Measurements from ENCODE around the gene DPH6. TPM values are rescaled to one million over a fixed set of nuclear protein-coding genes. Genes with fewer than 3 reads are reported as not detected.
"Not testable (repeated sequence)": the region's sequence is repeated elsewhere in the genome, so short reads cannot be mapped to it uniquely, and the experiment has no call there.

The DPH6 gene
- total and polyA plus RNA-seq, 2 experiments from 2014 or later: 7.8 to 9.8 TPM

- Histone ChIP-seq H3K4me3 (no peak overlapping the region), H3K36me3 (no peaks in the 10 kb centered on the region), H3K27ac (no peak overlapping the region), H3K27me3 (no peaks in the 10 kb centered on the region), H3K4me1 (ENCODE audit: low read depth) (no peaks in the 10 kb centered on the region), H3K9me3 (ENCODE audit: low read depth) (no peaks in the 10 kb centered on the region)
- no peak for DNase-seq (ENCODE audit: low read depth in 1 of 2, low spot score in 1 of 2)
- no peak for TF ChIP-seq CTCF (IDR thresholded peaks at IDR 0.05; ENCODE audit: low read depth, low read length)
Observed at GRCh38 chr15:35330048-35330695, 215.8 kb downstream of the DPH6 start.

- Histone ChIP-seq H3K4me3 (no peak overlapping the region), H3K27me3 (no peaks in the 10 kb centered on the region), H3K27ac (no peak overlapping the region), H3K4me1 (ENCODE audit: low read depth) (no peaks in the 10 kb centered on the region), H3K36me3 (no peaks in the 10 kb centered on the region), H3K9me3 (ENCODE audit: low read depth) (no peaks in the 10 kb centered on the region)
- TF ChIP-seq CTCF (IDR thresholded peaks at IDR 0.05; ENCODE audit: low read depth, low read length): no peak
- no peak for DNase-seq (ENCODE audit: low read depth in 1 of 2, low spot score in 1 of 2)
Observed at GRCh38 chr15:35329521-35329961, 216.4 kb downstream of the DPH6 start.

GRCh38 chr15:35328836-35329235 lies 217.1 kb downstream of the DPH6 start:
- not testable (repeated sequence) for H3K36me3 ChIP-seq; H3K9me3 ChIP-seq (ENCODE audit: low read depth); H3K4me3 ChIP-seq; H3K4me1 ChIP-seq (ENCODE audit: low read depth); H3K27me3 ChIP-seq; H3K27ac ChIP-seq; DNase-seq (ENCODE audit: low read depth in 1 of 2, low spot score in 1 of 2)

- no peak for DNase-seq (ENCODE audit: low read depth in 1 of 2, low spot score in 1 of 2)
- Histone ChIP-seq H3K4me3 (no peak overlapping the region), H3K27ac (no peak overlapping the region), H3K27me3 (no peaks in the 10 kb centered on the region), H3K9me3 (ENCODE audit: low read depth) (no peaks in the 10 kb centered on the region), H3K4me1 (ENCODE audit: low read depth) (no peaks in the 10 kb centered on the region), H3K36me3 (no peaks in the 10 kb centered on the region)
- TF ChIP-seq CTCF (IDR thresholded peaks at IDR 0.05; ENCODE audit: low read depth, low read length): no peak
Observed at GRCh38 chr15:35327789-35328188, 218.2 kb downstream of the DPH6 start.

- H3K4me3 ChIP-seq: no peak overlapping the region
- no peak overlapping the region for H3K27ac ChIP-seq
- TF ChIP-seq CTCF (IDR thresholded peaks at IDR 0.05; ENCODE audit: low read depth, low read length): no peak
- H3K9me3 ChIP-seq (ENCODE audit: low read depth): no peaks in the 10 kb centered on the region
- no peaks in the 10 kb centered on the region for H3K4me1 ChIP-seq (ENCODE audit: low read depth)
- no peak for DNase-seq (ENCODE audit: low read depth in 1 of 2, low spot score in 1 of 2)
- H3K36me3 ChIP-seq: no peaks in the 10 kb centered on the region
- no peaks in the 10 kb centered on the region for H3K27me3 ChIP-seq
Observed at GRCh38 chr15:35325374-35325941, 220.5 kb downstream of the DPH6 start.

- no peak for DNase-seq (ENCODE audit: low read depth in 1 of 2, low spot score in 1 of 2)
- Histone ChIP-seq H3K27me3 (no peaks in the 10 kb centered on the region), H3K9me3 (ENCODE audit: low read depth) (no peaks in the 10 kb centered on the region), H3K4me3 (no peak overlapping the region), H3K36me3 (no peaks in the 10 kb centered on the region), H3K4me1 (ENCODE audit: low read depth) (no peaks in the 10 kb centered on the region), H3K27ac (no peak overlapping the region)
- TF ChIP-seq CTCF (IDR thresholded peaks at IDR 0.05; ENCODE audit: low read depth, low read length): no peak
Observed at GRCh38 chr15:35323141-35323540, 222.8 kb downstream of the DPH6 start.
